SK-N-SH treated with all-trans-retinoic acid at 6 μM for 48 hours (cell line): ENCODE data around the gene SBF2.
A peak's percentile ranks its signal among the peaks of the same experiment; 100 is the strongest.

ENCODE experiments used
- ATAC-seq: fragments of 200-7000 bp; cut with Tn5 transposase; 3 replicates; pipeline ENCODE4 v1.9.1; 2020; ENCODE audit warnings: mild to moderate bottlenecking, moderate library complexity
- ARNTL ChIP-seq: fragments of 450-650 bp; formaldehyde crosslinking; IDR thresholded peaks from 2 replicates; pipeline ENCODE4 v1.5.0; 2020; ENCODE audit warnings: low read depth, mild to moderate bottlenecking, moderate library complexity, borderline replicate concordance
- BACH2 ChIP-seq: fragments of 250-450 bp; sonication (Bioruptor Pico); IDR thresholded peaks from 2 replicates; pipeline ENCODE4 v1.9.0; 2021; ENCODE audit warnings: mild to moderate bottlenecking, borderline replicate concordance
- CREB5 ChIP-seq: fragments of 250-450 bp; sonication (Bioruptor Pico); IDR thresholded peaks from 2 replicates; pipeline ENCODE4 v1.5.1; 2020; ENCODE audit warnings: low read depth, mild to moderate bottlenecking, moderate library complexity
- CSDC2 ChIP-seq: fragments of 250-450 bp; sonication (Bioruptor Pico); IDR thresholded peaks from 2 replicates; pipeline ENCODE4 v1.5.0; 2020; ENCODE audit warnings: mild to moderate bottlenecking, moderate library complexity
- CSRNP3 ChIP-seq: fragments of 250-450 bp; sonication (Bioruptor Pico); IDR thresholded peaks from 2 replicates; pipeline ENCODE4 v1.5.1; 2021; ENCODE audit warnings: mild to moderate bottlenecking, moderate library complexity
- ESRRG ChIP-seq: fragments of 250-450 bp; sonication (Bioruptor Pico); IDR thresholded peaks from 2 replicates; pipeline ENCODE4 v1.6.1; 2021; ENCODE audit warnings: mild to moderate bottlenecking
- GLIS3 ChIP-seq: fragments of 250-450 bp; sonication (Bioruptor Pico); IDR thresholded peaks from 2 replicates; pipeline ENCODE4 v1.5.0; 2020; ENCODE audit warnings: mild to moderate bottlenecking, moderate library complexity
- ISL1 ChIP-seq: fragments of 250-450 bp; sonication (Bioruptor Pico); IDR thresholded peaks from 2 replicates; pipeline ENCODE4 v2.1.2; 2022; ENCODE audit warnings: mild to moderate bottlenecking, moderate library complexity
- PPARA ChIP-seq: fragments of 250-450 bp; sonication (Bioruptor Pico); IDR thresholded peaks from 2 replicates; pipeline ENCODE4 v1.5.0; 2020; ENCODE audit warnings: mild to moderate bottlenecking, borderline replicate concordance
- RARB ChIP-seq: fragments of 250-450 bp; sonication (Bioruptor Pico); IDR thresholded peaks from 2 replicates; pipeline ENCODE4 v1.8.0; 2021; ENCODE audit warnings: mild to moderate bottlenecking, moderate library complexity
- SNAI2 ChIP-seq: fragments of 250-450 bp; sonication (Bioruptor Pico); IDR thresholded peaks from 2 replicates; pipeline ENCODE4 v1.5.0; 2020; ENCODE audit warnings: mild to moderate bottlenecking, moderate library complexity
- TCF4 ChIP-seq: fragments of 250-450 bp; sonication (Bioruptor Pico); IDR thresholded peaks from 2 replicates; pipeline ENCODE4 v1.8.0; 2021; ENCODE audit warnings: mild to moderate bottlenecking, moderate library complexity, borderline replicate concordance
- TOX ChIP-seq: fragments of 250-450 bp; sonication (Bioruptor Pico); IDR thresholded peaks from 2 replicates; pipeline ENCODE4 v1.8.0; 2021; ENCODE audit warnings: mild to moderate bottlenecking, moderate library complexity, borderline replicate concordance
- TSHZ2 ChIP-seq: fragments of 250-450 bp; sonication (Bioruptor Pico); IDR thresholded peaks from 2 replicates; pipeline ENCODE4 v1.5.0; 2020; ENCODE audit warnings: mild to moderate bottlenecking, moderate library complexity
- ZC3H10 ChIP-seq: fragments of 250-450 bp; sonication (Bioruptor Pico); IDR thresholded peaks from 2 replicates; pipeline ENCODE4 v1.5.1; 2021; ENCODE audit warnings: mild to moderate bottlenecking, moderate library complexity
- ZFP3 ChIP-seq: fragments of 250-450 bp; sonication (Bioruptor Pico); IDR thresholded peaks from 2 replicates; pipeline ENCODE4 v1.5.0; 2020; ENCODE audit warnings: mild to moderate bottlenecking, moderate library complexity
- ZNF565 ChIP-seq: fragments of 450-650 bp; formaldehyde crosslinking; conservative IDR thresholded peaks from 2 replicates; pipeline ENCODE4 v1.5.0; 2020; ENCODE audit warnings: low read depth, mild to moderate bottlenecking, moderate library complexity
- ZNF70 ChIP-seq: fragments of 450-650 bp; formaldehyde crosslinking; IDR thresholded peaks from 2 replicates; pipeline ENCODE4 v1.5.0; 2020; ENCODE audit warnings: mild to moderate bottlenecking, moderate library complexity
- ZNF8 ChIP-seq: fragments of 450-650 bp; formaldehyde crosslinking; IDR thresholded peaks from 2 replicates; pipeline ENCODE4 v1.5.0; 2020; ENCODE audit warnings: mild to moderate bottlenecking, moderate library complexity
- TF ChIP-seq, protein P1 (sequence below): fragments of 250-450 bp; sonication (Bioruptor Pico); IDR thresholded peaks from 2 replicates; pipeline ENCODE4 v1.8.0; 2020; ENCODE audit warnings: mild to moderate bottlenecking, moderate library complexity, borderline replicate concordance

SBF2 gene

DNA sequence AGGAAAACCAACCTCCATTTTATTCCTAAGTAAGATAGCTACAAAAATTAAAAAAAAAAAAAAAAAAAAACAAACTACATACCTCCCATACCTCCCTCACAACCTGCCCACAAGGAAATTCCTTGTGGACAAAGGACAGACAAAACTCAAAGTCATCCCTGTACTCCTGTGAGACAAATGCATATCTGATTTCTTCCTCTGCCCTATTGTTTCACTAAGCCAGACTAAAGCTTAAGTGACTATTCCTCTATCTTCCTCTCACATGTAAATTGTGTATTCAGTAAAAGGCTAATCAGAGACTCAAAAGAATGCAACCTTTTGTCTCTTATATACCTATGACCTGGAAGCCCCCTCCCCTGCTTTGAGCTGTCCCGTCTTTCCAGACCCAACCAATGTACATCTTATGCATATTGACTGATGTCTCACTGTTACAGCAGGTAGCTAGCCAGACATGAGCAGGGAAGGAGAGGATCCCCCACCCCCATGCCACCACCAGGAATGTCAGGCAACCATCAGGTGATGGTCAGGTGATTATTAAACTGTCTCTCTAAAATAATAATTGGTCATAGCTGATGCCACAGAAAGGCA lies 289.4 kb downstream of the SBF2 start:
- TF ChIP-seq ZC3H10 (CRISPR knock-in tag) (no peak), ZNF565 (CRISPR knock-in tag) (no peak), ARNTL (CRISPR knock-in tag) (no peak), TSHZ2 (CRISPR knock-in tag) (no peak), CSRNP3 (CRISPR knock-in tag) (no peak), TCF4 (CRISPR knock-in tag) (no peak), PPARA (CRISPR knock-in tag) (no peak), SNAI2 (CRISPR knock-in tag) (no peak), TOX (CRISPR knock-in tag) (no peak), BACH2 (CRISPR knock-in tag) (no peak), CREB5 (CRISPR knock-in tag) (no peak), GLIS3 (no peak), RARB (CRISPR knock-in tag) (no peak), ZNF70 (no peak)
- peak; percentile 32; the same call in 1 of the 3 replicates for ATAC-seq

GRCh38 chr11:10002221-10002620 lies 291.8 kb downstream of the SBF2 start:
- peak; percentile 78 for TF ChIP-seq ISL1 (CRISPR knock-in tag)
- TF ChIP-seq, protein P1, sequence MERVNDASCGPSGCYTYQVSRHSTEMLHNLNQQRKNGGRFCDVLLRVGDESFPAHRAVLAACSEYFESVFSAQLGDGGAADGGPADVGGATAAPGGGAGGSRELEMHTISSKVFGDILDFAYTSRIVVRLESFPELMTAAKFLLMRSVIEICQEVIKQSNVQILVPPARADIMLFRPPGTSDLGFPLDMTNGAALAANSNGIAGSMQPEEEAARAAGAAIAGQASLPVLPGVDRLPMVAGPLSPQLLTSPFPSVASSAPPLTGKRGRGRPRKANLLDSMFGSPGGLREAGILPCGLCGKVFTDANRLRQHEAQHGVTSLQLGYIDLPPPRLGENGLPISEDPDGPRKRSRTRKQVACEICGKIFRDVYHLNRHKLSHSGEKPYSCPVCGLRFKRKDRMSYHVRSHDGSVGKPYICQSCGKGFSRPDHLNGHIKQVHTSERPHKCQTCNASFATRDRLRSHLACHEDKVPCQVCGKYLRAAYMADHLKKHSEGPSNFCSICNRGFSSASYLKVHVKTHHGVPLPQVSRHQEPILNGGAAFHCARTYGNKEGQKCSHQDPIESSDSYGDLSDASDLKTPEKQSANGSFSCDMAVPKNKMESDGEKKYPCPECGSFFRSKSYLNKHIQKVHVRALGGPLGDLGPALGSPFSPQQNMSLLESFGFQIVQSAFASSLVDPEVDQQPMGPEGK (CRISPR knock-in tag) = no peak
- peak; percentile 80 for ATAC-seq

DNA sequence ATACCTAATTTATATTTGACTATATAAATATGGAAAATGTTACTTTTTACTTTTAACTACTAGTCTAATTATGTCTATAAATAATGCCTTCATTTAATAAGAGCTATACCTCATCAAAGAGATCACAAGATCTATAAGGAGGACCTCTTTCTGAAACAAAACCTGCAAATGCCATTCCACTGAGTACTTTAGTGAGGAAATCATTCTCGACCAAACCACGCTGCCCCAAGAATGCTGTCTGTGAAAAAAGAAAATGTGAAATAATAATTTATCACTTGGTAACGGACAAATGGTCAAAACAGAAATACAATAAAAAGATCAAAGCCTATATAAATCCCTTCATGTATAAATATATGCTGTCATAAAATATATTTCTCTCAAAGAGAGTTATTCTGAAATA lies 301.7 kb downstream of the SBF2 start:
- no peak for TF ChIP-seq ZNF8 (CRISPR knock-in tag)
- TF ChIP-seq CSDC2 (CRISPR knock-in tag) = no peak
- TF ChIP-seq ESRRG (CRISPR knock-in tag) = no peak
- TF ChIP-seq GLIS3 = no peak
- no peak for TF ChIP-seq SNAI2 (CRISPR knock-in tag)
- no peak for TF ChIP-seq ZFP3 (CRISPR knock-in tag)
- no peak for TF ChIP-seq ZNF565 (CRISPR knock-in tag)
- TF ChIP-seq TOX (CRISPR knock-in tag) = no peak
- TF ChIP-seq CREB5 (CRISPR knock-in tag) = no peak
- TF ChIP-seq, all 23 proteins: peak for 0
- no peak for ATAC-seq
